Fibroblast of skin of left biceps (primary cell): Measurements from ENCODE around the gene SERINC4.
A peak's percentile ranks its signal among the peaks of the same experiment; 100 is the strongest.

Experiments used
- DNase-seq, 2 experiments: peaks; one replicate each; pipeline ENCODE4 v3.0.0-alpha.2; 2013; ENCODE audit warnings: low read depth in 2 of 2

Gene SERINC4

GRCh38 chr15:43796566-43796965, 3.5 kb downstream of the SERINC4 start:
- no peak for DNase-seq

GRCh38 chr15:43795997-43796396, 4.0 kb downstream of the SERINC4 start:
- no peak for DNase-seq

- no peak for DNase-seq
These were observed 4.8 kb downstream of the SERINC4 start for GRCh38 chr15:43795197-43795596.

- no peak for DNase-seq
These were observed 5.6 kb downstream of the SERINC4 start for GRCh38 chr15:43794269-43795037.

GRCh38 chr15:43793647-43794046, 6.4 kb downstream of the SERINC4 start:
- no peak for DNase-seq

GRCh38 chr15:43792761-43793476, 7.1 kb downstream of the SERINC4 start:
- DNase-seq, result no peak

- peak; percentile 98 to 99 for DNase-seq
These were observed 7.8 kb downstream of the SERINC4 start, which contains the start of gene SERF2 for GRCh38 chr15:43791993-43792760. Gene SERF2, plus strand, starts transcription at chr15:43792320. Its CDS starts 57 bp downstream, at chr15:43792377.

GRCh38 chr15:43789409-43789808, 10.6 kb downstream of the SERINC4 start:
- DNase-seq, result no peak

- no peak for DNase-seq
These were observed 21.0 kb downstream of the SERINC4 start for GRCh38 chr15:43779016-43779415.

- DNase-seq, result no peak
These were observed 22.6 kb downstream of the SERINC4 start for GRCh38 chr15:43777267-43777914.

- DNase-seq, result no peak
These were observed 23.2 kb downstream of the SERINC4 start, which contains the start of gene ELL3 for GRCh38 chr15:43776718-43777266. Gene ELL3, minus strand, starts transcription at chr15:43776966. Its CDS starts 65 bp downstream, at chr15:43776901.

GRCh38 chr15:43776101-43776717, 23.8 kb downstream of the SERINC4 start:
- DNase-seq, result no peak

GRCh38 chr15:43775411-43775965, 24.5 kb downstream of the SERINC4 start:
- no peak for DNase-seq

GRCh38 chr15:43774062-43774461, 26.0 kb downstream of the SERINC4 start:
- no peak for DNase-seq

GRCh38 chr15:43772624-43773023, 27.4 kb downstream of the SERINC4 start:
- DNase-seq, result no peak

GRCh38 chr15:43771816-43772215, 28.2 kb downstream of the SERINC4 start:
- no peak for DNase-seq

GRCh38 chr15:43769584-43770228, 30.3 kb downstream of the SERINC4 start:
- DNase-seq, result no peak

- no peak for DNase-seq
These were observed 36.1 kb downstream of the SERINC4 start for GRCh38 chr15:43763819-43764446.

GRCh38 chr15:43762824-43763223, 37.2 kb downstream of the SERINC4 start:
- DNase-seq, result peak in 1 of 2 experiments; percentile 64

GRCh38 chr15:43751885-43752284, 48.1 kb downstream of the SERINC4 start:
- DNase-seq, result no peak
